GM23248 (cell line): ENCODE results near the gene NAPEPLD.

Source experiments
- EZH2 ChIP-seq: fragments of 200-600 bp; sonication (generic); IDR thresholded peaks from 2 replicates; pipeline ENCODE4 v1.6.1; 2018; ENCODE audit warnings: antibody characterized with exemption, mild to moderate bottlenecking; ENCODE audit not compliant: insufficient read depth, poor library complexity, severe bottlenecking
- EZH2phosphoT487 ChIP-seq: fragments of 200-600 bp; sonication (generic); IDR thresholded peaks from 2 replicates; pipeline ENCODE4 v1.6.1; 2018; ENCODE audit warnings: antibody characterized with exemption, moderate library complexity, mild to moderate bottlenecking, low read depth; ENCODE audit not compliant: insufficient read depth

GRCh38 chr7:103120362-103120761 lies 28.5 kb downstream of the NAPEPLD start:
- TF ChIP-seq EZH2 (no peak), EZH2phosphoT487 (no peak)
